ENCODE results near the gene HES6. TPM values are rescaled to one million over a fixed set of nuclear protein-coding genes. Genes with fewer than 3 reads are reported as not detected.

HES6 gene
- total and polyA plus RNA-seq, 2 experiments from 2014 or later, result 38.8 to 76.3 TPM

DNA sequence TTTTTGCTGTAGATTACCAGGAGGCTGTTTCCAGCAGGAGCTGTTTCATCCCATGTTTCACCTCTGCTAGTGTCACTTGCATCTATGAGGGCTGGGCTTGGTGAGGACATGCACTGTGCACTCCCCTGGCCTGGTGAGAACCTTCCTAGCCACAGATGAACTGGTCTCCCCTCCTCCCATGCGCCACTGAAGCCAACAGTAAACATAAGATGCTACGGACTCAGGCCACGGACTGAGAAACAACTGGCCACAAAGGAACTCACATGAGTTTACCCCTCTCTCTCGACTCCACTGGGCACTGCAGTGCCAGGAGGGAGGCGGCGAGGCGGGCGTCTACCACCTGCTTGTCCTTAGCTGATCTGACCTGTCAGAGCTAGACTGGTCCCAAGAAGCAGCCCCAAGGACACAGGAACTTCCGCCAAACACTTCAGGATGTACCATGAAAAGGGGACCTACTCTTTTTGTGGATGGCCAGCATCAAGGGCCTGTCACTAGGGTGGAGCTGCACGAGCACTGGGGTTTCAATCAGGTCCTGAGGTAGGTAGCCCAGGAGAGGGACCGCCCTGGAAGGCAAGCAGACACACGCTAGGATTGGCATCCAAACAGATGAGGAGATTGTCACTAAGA, 22.8 kb upstream of the HES6 start:
- ATAC-seq (no peak), DNase-seq (ENCODE audit: low spot score) (no peak)
- Mint-ChIP-seq H3K9me3 (no peaks in the 10 kb centered on the region), H3K27me3 (ENCODE audit: insufficient read depth, low read depth, poor library complexity) (peaks cover 4% of the 10 kb centered on the region), H3K4me3 (no peak overlapping the region), H3K4me1 (peaks cover 7% of the 10 kb centered on the region), H3K27ac (no peak overlapping the region), H3K36me3 (ENCODE audit: low read depth) (peaks cover 9% of the 10 kb centered on the region)
- Histone ChIP-seq H3K4me2 (no peak overlapping the region), H3K79me2 (replicated peaks; ENCODE audit: insufficient read depth) (no peaks in the 10 kb centered on the region), H3K36me3 (ENCODE audit: insufficient read depth) (no peaks in the 10 kb centered on the region), H3K4me3 (no peak overlapping the region), H3K27me3 (ENCODE audit: insufficient read depth) (no peaks in the 10 kb centered on the region), H3K27ac (ENCODE audit: low read depth) (no peak overlapping the region), H3K4me1 (ENCODE audit: insufficient read depth) (no peaks in the 10 kb centered on the region), H2AFZ (no peak overlapping the region), H3F3A (replicated peaks; ENCODE audit: low read depth) (no peaks in the 10 kb centered on the region), H3K9me2 (ENCODE audit: insufficient read depth) (no peaks in the 10 kb centered on the region), H4K20me1 (replicated peaks; ENCODE audit: insufficient read depth) (0 out of 2 replicates have a peak, but pooled peaks cover 2% of the 10 kb centered on the region)
- no peak for TF ChIP-seq POLR2AphosphoS5 (IDR thresholded peaks at IDR 0.05; ENCODE audit: low read depth)
- TF ChIP-seq EZH2 (IDR thresholded peaks at IDR 0.05; ENCODE audit: low read depth, unreplicated experiment), result no peak
- TF ChIP-seq STAT1 (IDR thresholded peaks at IDR 0.05; ENCODE audit: unreplicated experiment), result no peak
- no peak for TF ChIP-seq EZH2phosphoT487 (IDR thresholded peaks at IDR 0.05; ENCODE audit: unreplicated experiment)
- TF ChIP-seq NANOG (IDR thresholded peaks at IDR 0.05; ENCODE audit: borderline replicate concordance), result no peak
- no peak for TF ChIP-seq ZNF114 (CRISPR knock-in tag; IDR thresholded peaks at IDR 0.05)
- TF ChIP-seq ZNF331 (CRISPR knock-in tag; IDR thresholded peaks at IDR 0.05; ENCODE audit: low read depth), result no peak
- no peak for TF ChIP-seq JUNB (IDR thresholded peaks at IDR 0.05; ENCODE audit: unreplicated experiment)
- TF ChIP-seq, protein P1, sequence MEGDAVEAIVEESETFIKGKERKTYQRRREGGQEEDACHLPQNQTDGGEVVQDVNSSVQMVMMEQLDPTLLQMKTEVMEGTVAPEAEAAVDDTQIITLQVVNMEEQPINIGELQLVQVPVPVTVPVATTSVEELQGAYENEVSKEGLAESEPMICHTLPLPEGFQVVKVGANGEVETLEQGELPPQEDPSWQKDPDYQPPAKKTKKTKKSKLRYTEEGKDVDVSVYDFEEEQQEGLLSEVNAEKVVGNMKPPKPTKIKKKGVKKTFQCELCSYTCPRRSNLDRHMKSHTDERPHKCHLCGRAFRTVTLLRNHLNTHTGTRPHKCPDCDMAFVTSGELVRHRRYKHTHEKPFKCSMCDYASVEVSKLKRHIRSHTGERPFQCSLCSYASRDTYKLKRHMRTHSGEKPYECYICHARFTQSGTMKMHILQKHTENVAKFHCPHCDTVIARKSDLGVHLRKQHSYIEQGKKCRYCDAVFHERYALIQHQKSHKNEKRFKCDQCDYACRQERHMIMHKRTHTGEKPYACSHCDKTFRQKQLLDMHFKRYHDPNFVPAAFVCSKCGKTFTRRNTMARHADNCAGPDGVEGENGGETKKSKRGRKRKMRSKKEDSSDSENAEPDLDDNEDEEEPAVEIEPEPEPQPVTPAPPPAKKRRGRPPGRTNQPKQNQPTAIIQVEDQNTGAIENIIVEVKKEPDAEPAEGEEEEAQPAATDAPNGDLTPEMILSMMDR (conservative IDR thresholded peaks at IDR 0.05; ENCODE audit: low read depth in 2 of 2), result no peak
- TF ChIP-seq, protein P2, sequence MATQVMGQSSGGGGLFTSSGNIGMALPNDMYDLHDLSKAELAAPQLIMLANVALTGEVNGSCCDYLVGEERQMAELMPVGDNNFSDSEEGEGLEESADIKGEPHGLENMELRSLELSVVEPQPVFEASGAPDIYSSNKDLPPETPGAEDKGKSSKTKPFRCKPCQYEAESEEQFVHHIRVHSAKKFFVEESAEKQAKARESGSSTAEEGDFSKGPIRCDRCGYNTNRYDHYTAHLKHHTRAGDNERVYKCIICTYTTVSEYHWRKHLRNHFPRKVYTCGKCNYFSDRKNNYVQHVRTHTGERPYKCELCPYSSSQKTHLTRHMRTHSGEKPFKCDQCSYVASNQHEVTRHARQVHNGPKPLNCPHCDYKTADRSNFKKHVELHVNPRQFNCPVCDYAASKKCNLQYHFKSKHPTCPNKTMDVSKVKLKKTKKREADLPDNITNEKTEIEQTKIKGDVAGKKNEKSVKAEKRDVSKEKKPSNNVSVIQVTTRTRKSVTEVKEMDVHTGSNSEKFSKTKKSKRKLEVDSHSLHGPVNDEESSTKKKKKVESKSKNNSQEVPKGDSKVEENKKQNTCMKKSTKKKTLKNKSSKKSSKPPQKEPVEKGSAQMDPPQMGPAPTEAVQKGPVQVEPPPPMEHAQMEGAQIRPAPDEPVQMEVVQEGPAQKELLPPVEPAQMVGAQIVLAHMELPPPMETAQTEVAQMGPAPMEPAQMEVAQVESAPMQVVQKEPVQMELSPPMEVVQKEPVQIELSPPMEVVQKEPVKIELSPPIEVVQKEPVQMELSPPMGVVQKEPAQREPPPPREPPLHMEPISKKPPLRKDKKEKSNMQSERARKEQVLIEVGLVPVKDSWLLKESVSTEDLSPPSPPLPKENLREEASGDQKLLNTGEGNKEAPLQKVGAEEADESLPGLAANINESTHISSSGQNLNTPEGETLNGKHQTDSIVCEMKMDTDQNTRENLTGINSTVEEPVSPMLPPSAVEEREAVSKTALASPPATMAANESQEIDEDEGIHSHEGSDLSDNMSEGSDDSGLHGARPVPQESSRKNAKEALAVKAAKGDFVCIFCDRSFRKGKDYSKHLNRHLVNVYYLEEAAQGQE (IDR thresholded peaks at IDR 0.05; ENCODE audit: unreplicated experiment), result no peak
- TF ChIP-seq, protein P3, sequence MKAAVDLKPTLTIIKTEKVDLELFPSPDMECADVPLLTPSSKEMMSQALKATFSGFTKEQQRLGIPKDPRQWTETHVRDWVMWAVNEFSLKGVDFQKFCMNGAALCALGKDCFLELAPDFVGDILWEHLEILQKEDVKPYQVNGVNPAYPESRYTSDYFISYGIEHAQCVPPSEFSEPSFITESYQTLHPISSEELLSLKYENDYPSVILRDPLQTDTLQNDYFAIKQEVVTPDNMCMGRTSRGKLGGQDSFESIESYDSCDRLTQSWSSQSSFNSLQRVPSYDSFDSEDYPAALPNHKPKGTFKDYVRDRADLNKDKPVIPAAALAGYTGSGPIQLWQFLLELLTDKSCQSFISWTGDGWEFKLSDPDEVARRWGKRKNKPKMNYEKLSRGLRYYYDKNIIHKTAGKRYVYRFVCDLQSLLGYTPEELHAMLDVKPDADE (IDR thresholded peaks at IDR 0.05), result no peak
- no peak for TF ChIP-seq CREB1 (CRISPR knock-in tag; IDR thresholded peaks at IDR 0.05; ENCODE audit: low read depth)
- TF ChIP-seq, protein P4, sequence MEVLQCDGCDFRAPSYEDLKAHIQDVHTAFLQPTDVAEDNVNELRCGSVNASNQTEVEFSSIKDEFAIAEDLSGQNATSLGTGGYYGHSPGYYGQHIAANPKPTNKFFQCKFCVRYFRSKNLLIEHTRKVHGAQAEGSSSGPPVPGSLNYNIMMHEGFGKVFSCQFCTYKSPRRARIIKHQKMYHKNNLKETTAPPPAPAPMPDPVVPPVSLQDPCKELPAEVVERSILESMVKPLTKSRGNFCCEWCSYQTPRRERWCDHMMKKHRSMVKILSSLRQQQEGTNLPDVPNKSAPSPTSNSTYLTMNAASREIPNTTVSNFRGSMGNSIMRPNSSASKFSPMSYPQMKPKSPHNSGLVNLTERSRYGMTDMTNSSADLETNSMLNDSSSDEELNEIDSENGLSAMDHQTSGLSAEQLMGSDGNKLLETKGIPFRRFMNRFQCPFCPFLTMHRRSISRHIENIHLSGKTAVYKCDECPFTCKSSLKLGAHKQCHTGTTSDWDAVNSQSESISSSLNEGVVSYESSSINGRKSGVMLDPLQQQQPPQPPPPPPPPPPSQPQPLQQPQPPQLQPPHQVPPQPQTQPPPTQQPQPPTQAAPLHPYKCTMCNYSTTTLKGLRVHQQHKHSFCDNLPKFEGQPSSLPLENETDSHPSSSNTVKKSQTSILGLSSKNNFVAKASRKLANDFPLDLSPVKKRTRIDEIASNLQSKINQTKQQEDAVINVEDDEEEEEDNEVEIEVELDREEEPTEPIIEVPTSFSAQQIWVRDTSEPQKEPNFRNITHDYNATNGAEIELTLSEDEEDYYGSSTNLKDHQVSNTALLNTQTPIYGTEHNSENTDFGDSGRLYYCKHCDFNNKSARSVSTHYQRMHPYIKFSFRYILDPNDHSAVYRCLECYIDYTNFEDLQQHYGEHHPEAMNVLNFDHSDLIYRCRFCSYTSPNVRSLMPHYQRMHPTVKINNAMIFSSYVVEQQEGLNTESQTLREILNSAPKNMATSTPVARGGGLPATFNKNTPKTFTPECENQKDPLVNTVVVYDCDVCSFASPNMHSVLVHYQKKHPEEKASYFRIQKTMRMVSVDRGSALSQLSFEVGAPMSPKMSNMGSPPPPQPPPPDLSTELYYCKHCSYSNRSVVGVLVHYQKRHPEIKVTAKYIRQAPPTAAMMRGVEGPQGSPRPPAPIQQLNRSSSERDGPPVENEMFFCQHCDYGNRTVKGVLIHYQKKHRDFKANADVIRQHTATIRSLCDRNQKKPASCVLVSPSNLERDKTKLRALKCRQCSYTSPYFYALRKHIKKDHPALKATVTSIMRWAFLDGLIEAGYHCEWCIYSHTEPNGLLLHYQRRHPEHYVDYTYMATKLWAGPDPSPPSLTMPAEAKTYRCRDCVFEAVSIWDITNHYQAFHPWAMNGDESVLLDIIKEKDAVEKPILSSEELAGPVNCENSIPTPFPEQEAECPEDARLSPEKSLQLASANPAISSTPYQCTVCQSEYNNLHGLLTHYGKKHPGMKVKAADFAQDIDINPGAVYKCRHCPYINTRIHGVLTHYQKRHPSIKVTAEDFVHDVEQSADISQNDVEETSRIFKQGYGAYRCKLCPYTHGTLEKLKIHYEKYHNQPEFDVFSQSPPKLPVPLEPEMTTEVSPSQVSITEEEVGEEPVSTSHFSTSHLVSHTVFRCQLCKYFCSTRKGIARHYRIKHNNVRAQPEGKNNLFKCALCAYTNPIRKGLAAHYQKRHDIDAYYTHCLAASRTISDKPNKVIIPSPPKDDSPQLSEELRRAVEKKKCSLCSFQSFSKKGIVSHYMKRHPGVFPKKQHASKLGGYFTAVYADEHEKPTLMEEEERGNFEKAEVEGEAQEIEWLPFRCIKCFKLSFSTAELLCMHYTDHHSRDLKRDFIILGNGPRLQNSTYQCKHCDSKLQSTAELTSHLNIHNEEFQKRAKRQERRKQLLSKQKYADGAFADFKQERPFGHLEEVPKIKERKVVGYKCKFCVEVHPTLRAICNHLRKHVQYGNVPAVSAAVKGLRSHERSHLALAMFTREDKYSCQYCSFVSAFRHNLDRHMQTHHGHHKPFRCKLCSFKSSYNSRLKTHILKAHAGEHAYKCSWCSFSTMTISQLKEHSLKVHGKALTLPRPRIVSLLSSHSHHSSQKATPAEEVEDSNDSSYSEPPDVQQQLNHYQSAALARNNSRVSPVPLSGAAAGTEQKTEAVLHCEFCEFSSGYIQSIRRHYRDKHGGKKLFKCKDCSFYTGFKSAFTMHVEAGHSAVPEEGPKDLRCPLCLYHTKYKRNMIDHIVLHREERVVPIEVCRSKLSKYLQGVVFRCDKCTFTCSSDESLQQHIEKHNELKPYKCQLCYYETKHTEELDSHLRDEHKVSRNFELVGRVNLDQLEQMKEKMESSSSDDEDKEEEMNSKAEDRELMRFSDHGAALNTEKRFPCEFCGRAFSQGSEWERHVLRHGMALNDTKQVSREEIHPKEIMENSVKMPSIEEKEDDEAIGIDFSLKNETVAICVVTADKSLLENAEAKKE (CRISPR knock-in tag; IDR thresholded peaks at IDR 0.05), result no peak

Data from GM23338 (cell line).